SK-N-SH (cell line): Measurements from ENCODE around the gene UCP3.

Experiments used
- CTCF ChIP-seq: fragments of 200-600 bp; sonication (generic); IDR thresholded peaks from 2 replicates; pipeline ENCODE4 v1.6.1; 2017; ENCODE audit warnings: antibody characterized with exemption, mild to moderate bottlenecking, moderate library complexity
- EP300 ChIP-seq, 2 experiments: IDR thresholded peaks; 2 replicates each; pipeline versions ENCODE4 v1.4.0 to v1.6.1; 2012; ENCODE audit warnings: borderline replicate concordance in 1 of 2, low read depth in 1 of 2, low read length in 1 of 2
- EZH2phosphoT487 ChIP-seq: fragments of 200-600 bp; sonication (generic); IDR thresholded peaks from 2 replicates; pipeline ENCODE4 v1.6.1; 2017; ENCODE audit warnings: low read depth, mixed run types, mild to moderate bottlenecking, antibody characterized with exemption, moderate library complexity, borderline replicate concordance
- SMC3 ChIP-seq: IDR thresholded peaks from 2 replicates; pipeline ENCODE4 v1.6.1; 2012; ENCODE audit warnings: low read depth, low read length, improper control_type of control experiment

GRCh38 chr11:73972187-73972586 is 36.7 kb downstream of the UCP3 start:
- TF ChIP-seq CTCF: no peak
- no peak for TF ChIP-seq EZH2phosphoT487
- no peak for TF ChIP-seq EP300 (IDR thresholded peaks at IDR 0.05; ENCODE audit: borderline replicate concordance in 1 of 2, low read depth in 1 of 2, low read length in 1 of 2)
- no peak for TF ChIP-seq SMC3
